PC-9 (cell line): ENCODE data around the gene OXTR. TPM values are rescaled to one million over a fixed set of nuclear protein-coding genes. Genes with fewer than 3 reads are reported as not detected.

ENCODE experiments used
- BruUV-seq: library from RNA; stranded (reverse); fragments of 400-500 nt; replicated peaks from 2 replicates; lab custom pipeline; 2021; lab: Mats Ljungman, UMichigan
- CTCF ChIA-PET: fragments of 300-600 bp; sonication (Branson Sonifier 250); formaldehyde crosslinking; loops from one replicate; lab custom pipeline; 2022; ENCODE audit warnings: antibody characterized with exemption; lab: Charles Lee
- POLR2A ChIA-PET: fragments of 300-600 bp; sonication (Branson Sonifier 250); formaldehyde crosslinking; loops from one replicate; lab custom pipeline; 2022; ENCODE audit warnings: antibody characterized with exemption; ENCODE audit not compliant: unreplicated experiment; lab: Charles Lee
- DNase-seq, 2 experiments: peaks; one replicate each; pipeline versions ENCODE4 v3.0.0 to v3.0.0-alpha.2; 2015 to 2022; ENCODE audit warnings: mixed read lengths in 1 of 2
- H2AFZ ChIP-seq: fragments of 200-600 bp; sonication (generic); 2 replicates; pipeline ENCODE4 v1.8.1; 2017; ENCODE audit warnings: antibody characterized with exemption
- H3F3A ChIP-seq: fragments of 200-600 bp; sonication (generic); 2 replicates; pipeline ENCODE4 v1.8.1; 2017; ENCODE audit warnings: antibody characterized with exemption, mild to moderate bottlenecking, low read depth; ENCODE audit not compliant: insufficient read depth
- H3K27ac ChIP-seq: fragments of 200-600 bp; sonication (generic); 2 replicates; pipeline ENCODE4 v1.6.1; 2016; ENCODE audit warnings: mixed run types
- H3K27me3 ChIP-seq: fragments of 200-600 bp; sonication (generic); 2 replicates; pipeline ENCODE4 v1.6.1; 2016; ENCODE audit warnings: low read depth, mixed run types; ENCODE audit not compliant: insufficient read depth
- H3K36me3 ChIP-seq: fragments of 200-600 bp; sonication (generic); 2 replicates; pipeline ENCODE4 v1.6.1; 2016; ENCODE audit warnings: low read depth, mixed run types
- H3K4me1 ChIP-seq: fragments of 200-600 bp; sonication (generic); replicated peaks from 2 replicates; pipeline ENCODE4 v1.6.1; 2016; ENCODE audit warnings: mixed run types; ENCODE audit not compliant: insufficient read depth
- H3K4me2 ChIP-seq: fragments of 200-600 bp; sonication (generic); 2 replicates; pipeline ENCODE4 v1.6.1; 2017; ENCODE audit warnings: mixed run types
- H3K4me3 ChIP-seq: fragments of 200-600 bp; sonication (generic); 2 replicates; pipeline ENCODE4 v1.6.1; 2016; ENCODE audit warnings: mixed run types
- H3K79me2 ChIP-seq: fragments of 200-600 bp; sonication (generic); 2 replicates; pipeline ENCODE4 v1.6.1; 2017; ENCODE audit warnings: low read depth, mixed run types
- H3K9me2 ChIP-seq: fragments of 200-600 bp; sonication (generic); 2 replicates; pipeline ENCODE4 v1.8.1; 2017; ENCODE audit warnings: mild to moderate bottlenecking; ENCODE audit not compliant: insufficient read depth
- H3K9me3 ChIP-seq: fragments of 200-600 bp; sonication (generic); 2 replicates; pipeline ENCODE4 v1.8.1; 2016; ENCODE audit warnings: low read depth; ENCODE audit not compliant: insufficient read depth
- H4K20me1 ChIP-seq: fragments of 200-600 bp; sonication (generic); 2 replicates; pipeline ENCODE4 v1.8.1; 2017; ENCODE audit not compliant: insufficient read depth
- CTCF ChIP-seq: fragments of 200-600 bp; sonication (generic); conservative IDR thresholded peaks from 2 replicates; pipeline ENCODE4 v1.6.1; 2017; ENCODE audit warnings: mixed run types, antibody characterized with exemption, mild to moderate bottlenecking, moderate library complexity
- EZH2 ChIP-seq: fragments of 200-600 bp; sonication (generic); IDR thresholded peaks from 2 replicates; pipeline ENCODE4 v1.8.0; 2017; ENCODE audit warnings: antibody characterized with exemption, low read depth
- intact Hi-C: fragments of 100-400 bp; cut with micrococcal nuclease; formaldehyde crosslinking; loops from one replicate; pipeline ENCODE4 v1.10.0; 2022; ENCODE audit not compliant: unreplicated experiment
- total RNA-seq: library from RNA; stranded (reverse); gene quantifications from 2 replicates; pipeline ENCODE4 v1.2.3, GENCODE V29; 2021

OXTR gene
- total RNA-seq, 1 experiment from 2014 or later: 3.4 TPM

DNA sequence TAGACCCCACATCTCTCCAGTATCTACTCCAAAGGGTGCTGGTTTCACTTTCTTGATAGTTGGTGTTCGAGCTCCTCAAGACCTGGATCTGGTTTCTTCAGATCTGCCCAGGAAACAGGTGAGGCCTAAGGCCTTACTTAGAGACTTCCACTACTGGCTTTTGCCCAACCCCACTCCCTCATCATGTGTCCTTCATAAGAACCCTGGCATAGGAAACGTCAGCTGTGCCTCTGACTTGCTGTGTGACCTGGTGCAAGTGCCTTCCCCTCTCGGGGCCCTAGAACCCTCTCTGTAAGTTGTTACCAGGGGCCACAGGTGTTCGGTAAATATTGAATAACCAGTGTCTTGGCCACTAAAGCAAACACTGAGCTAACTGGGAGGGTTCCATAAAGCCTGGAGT lies 3.9 kb downstream of the OXTR start:
- Histone ChIP-seq H3K27me3 (no peaks in the 10 kb centered on the region), H3K4me1 (peaks cover 9% of the 10 kb centered on the region; the same call in 1 of the 2 replicates), H3K4me3 (no peak overlapping the region), H4K20me1 (no peaks in the 10 kb centered on the region), H3K9me3 (no peaks in the 10 kb centered on the region), H3K9me2 (no peaks in the 10 kb centered on the region), H3K79me2 (no peaks in the 10 kb centered on the region), H3K27ac (no peak overlapping the region), H2AFZ (no peak overlapping the region), H3K36me3 (no peaks in the 10 kb centered on the region), H3F3A (no peaks in the 10 kb centered on the region), H3K4me2 (no peak overlapping the region)
- BruUV-seq: no TSS peak
- POLR2A ChIA-PET: no interaction called here
- CTCF ChIA-PET: no interaction called here
- intact Hi-C loops: loop anchor here (5.0 kb wide), 1 partner anchor 302 kb away; no protein-coding TSS in a partner anchor
- TF ChIP-seq CTCF: no peak
- TF ChIP-seq EZH2: no peak
- DNase-seq: no peak

- POLR2A ChIA-PET: no interaction called here
Observed at GRCh38 chr3:8764528-8764927, 4.9 kb downstream of the OXTR start.

GRCh38 chr3:8762607-8763377 lies 6.6 kb downstream of the OXTR start:
- POLR2A ChIA-PET: interaction anchor here (0.7 kb wide), 1 partner anchor 99 kb away, joined by 3 read pairs; no protein-coding TSS in a partner anchor
- BruUV-seq: no TSS peak

More at GRCh38 chr3:8764528-8764927, 4.9 kb downstream of the OXTR start:
- Histone ChIP-seq H3K4me3 (no peak overlapping the region), H3K27ac (no peak overlapping the region), H3K36me3 (no peaks in the 10 kb centered on the region), H3K27me3 (no peaks in the 10 kb centered on the region), H3K4me2 (no peak overlapping the region), H4K20me1 (no peaks in the 10 kb centered on the region), H3K9me3 (no peaks in the 10 kb centered on the region), H3K9me2 (no peaks in the 10 kb centered on the region), H3K79me2 (no peaks in the 10 kb centered on the region), H3F3A (no peaks in the 10 kb centered on the region), H3K4me1 (peaks cover 5% of the 10 kb centered on the region; the same call in 1 of the 2 replicates), H2AFZ (no peak overlapping the region)
- BruUV-seq: no TSS peak
- intact Hi-C loops: no loop called here
- no peak for DNase-seq
- CTCF ChIA-PET: no interaction called here
- TF ChIP-seq EZH2 (no peak), CTCF (no peak)

More at GRCh38 chr3:8762607-8763377, 6.6 kb downstream of the OXTR start:
- no peak for TF ChIP-seq EZH2
- no peak for TF ChIP-seq CTCF
- intact Hi-C loops: no loop called here
- no peak overlapping the region for H2AFZ ChIP-seq
- H3K4me3 ChIP-seq: no peak overlapping the region
- no peaks in the 10 kb centered on the region for H3K36me3 ChIP-seq
- no peaks in the 10 kb centered on the region for H3K79me2 ChIP-seq
- H3K4me1 ChIP-seq: no peaks in the 10 kb centered on the region
- CTCF ChIA-PET: no interaction called here
- H3K9me2 ChIP-seq: no peaks in the 10 kb centered on the region
- H3F3A ChIP-seq: no peaks in the 10 kb centered on the region
- no peaks in the 10 kb centered on the region for H3K27me3 ChIP-seq
- H4K20me1 ChIP-seq: no peaks in the 10 kb centered on the region
- no peak overlapping the region for H3K4me2 ChIP-seq
- H3K27ac ChIP-seq: no peak overlapping the region
- H3K9me3 ChIP-seq: no peaks in the 10 kb centered on the region
- no peak for DNase-seq
